Transverse colon (tissue), 4 donors: ENCODE measurements around the gene CARMIL1. TPM values are rescaled to one million over a fixed set of nuclear protein-coding genes. Genes with fewer than 3 reads are reported as not detected.

Experiments used
- DNase-seq: peaks from one replicate; pipeline ENCODE4 v3.0.0-alpha.2; 2019
- H3K27ac ChIP-seq, 4 donors: fragments of 200-600 bp; sonication (generic); 2 replicates each; pipeline ENCODE4 v1.5.1; 2016 to 2018; ENCODE audit warnings: inconsistent platforms in 4 of 4
- H3K27me3 ChIP-seq: fragments of 200-600 bp; sonication (generic); 2 replicates; pipeline ENCODE4 v1.5.1; 2017; ENCODE audit warnings: inconsistent platforms
- H3K36me3 ChIP-seq, 4 donors: fragments of 200-600 bp; sonication (generic); 2 replicates each; pipeline ENCODE4 v1.5.1; 2017 to 2019; ENCODE audit warnings: inconsistent platforms in 4 of 4
- H3K4me1 ChIP-seq, 4 donors: fragments of 200-600 bp; sonication (generic); 2 replicates each; pipeline ENCODE4 v1.5.1; 2017 to 2020; ENCODE audit warnings: inconsistent platforms in 4 of 4
- H3K4me3 ChIP-seq, 4 donors: fragments of 200-600 bp; sonication (generic); 1 replicate in 1 of 4; 2 replicates in 3 of 4; pipeline versions ENCODE4 v1.5.1 to v1.6.1; 2017 to 2019; ENCODE audit warnings: inconsistent platforms in 4 of 4
- H3K9me3 ChIP-seq, 2 donors: fragments of 200-600 bp; sonication (generic); 2 replicates each; pipeline ENCODE4 v1.5.1; 2017 to 2019; ENCODE audit warnings: inconsistent platforms in 2 of 2
- EP300 ChIP-seq: sonication (generic); formaldehyde crosslinking; IDR thresholded peaks from one replicate; pipeline ENCODE4 v1.6.1; 2017; ENCODE audit warnings: antibody characterized with exemption, low read depth
- POLR2A ChIP-seq: fragments of 450-650 bp; IDR thresholded peaks from one replicate; pipeline ENCODE4 v1.6.1; 2016; ENCODE audit warnings: antibody characterized with exemption, mild to moderate bottlenecking, moderate library complexity
- POLR2AphosphoS5 ChIP-seq, 3 donors: sonication (generic); formaldehyde crosslinking; IDR thresholded peaks; one replicate each; pipeline ENCODE4 v1.6.1; 2016; ENCODE audit warnings: antibody characterized with exemption in 3 of 3
- WGBS, 2 donors: methylation state at CpG; one replicate each; pipeline ENCODE4 v1.1.5; 2018; ENCODE audit warnings: low coverage in 1 of 2; 5-methylcytosine and 5-hydroxymethylcytosine counted together
- in situ Hi-C, 4 donors: fragments of 200-750 bp; cut with MboI; loops; one replicate each; pipeline versions ENCODE4 v1.15.0 to v1.15.1; 2017; ENCODE audit warnings: low sequenced_read_pairs in 3 of 4, low pct_ligation_motif_present in 1 of 4, low pct_unique_long_range_greater_than_20kb in 1 of 4
- intact Hi-C: fragments of 100-400 bp; cut with DNase I; formaldehyde crosslinking; loops from one replicate; pipeline ENCODE4 v1.15.1; 2023; ENCODE audit warnings: low total_unique reads
- total RNA-seq, 4 donors: library from RNA; depleted of rRNA; stranded (reverse); fragments of >200 nt; gene quantifications; one replicate each; pipeline ENCODE4 v1.1.0, GENCODE V29; 2016
- TF ChIP-seq, protein P1 (sequence below), 5 experiments: fragments of 200-600 bp in 3 of 5; fragments of 450-650 bp in 2 of 5; sonication (generic) in 3 of 5; IDR thresholded peaks; 1 replicate in 2 of 5; 2 replicates in 3 of 5; pipeline ENCODE4 v1.5.1; 2016 to 2017; ENCODE audit warnings: antibody characterized with exemption in 5 of 5, inconsistent platforms in 3 of 5, mild to moderate bottlenecking in 2 of 5, moderate library complexity in 1 of 5

CARMIL1 gene
- total RNA-seq, 4 donors from 2014 or later: 25.1 to 93.5 (median 61.0) TPM

DNA sequence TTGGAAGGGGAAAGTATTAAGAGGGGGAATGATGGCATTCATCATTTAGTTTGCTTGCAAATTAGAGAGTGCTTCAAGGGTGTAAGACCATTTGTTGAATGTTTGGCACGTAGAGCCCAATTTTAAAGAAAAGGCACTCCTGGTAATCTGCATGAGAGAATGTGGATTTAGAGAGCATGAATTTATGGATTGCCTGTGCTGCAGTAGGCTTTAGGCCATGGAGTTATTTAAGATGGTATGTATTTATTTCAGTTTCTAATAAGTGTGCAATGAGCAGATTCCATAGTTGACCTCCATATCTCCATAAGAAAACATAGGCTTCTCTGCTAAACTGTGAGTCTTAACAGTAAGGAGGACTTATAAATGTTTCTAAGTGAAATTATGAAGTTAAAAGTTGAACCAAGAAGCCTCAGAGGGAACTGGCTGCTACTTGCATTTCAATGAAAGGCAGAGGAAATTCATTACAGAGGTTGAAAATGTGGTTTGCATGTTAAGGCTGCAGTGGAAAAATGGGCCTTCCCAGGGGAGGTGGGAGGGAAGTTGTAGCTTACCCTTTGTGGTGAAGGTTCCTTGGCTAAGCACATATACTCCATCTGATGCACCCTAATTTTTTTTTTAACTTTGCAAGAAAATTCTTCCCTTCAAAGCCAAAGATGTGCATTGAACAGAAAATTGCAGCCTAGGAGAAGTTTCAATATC, 134.2 kb downstream of the CARMIL1 start:
- TF ChIP-seq, protein P1, sequence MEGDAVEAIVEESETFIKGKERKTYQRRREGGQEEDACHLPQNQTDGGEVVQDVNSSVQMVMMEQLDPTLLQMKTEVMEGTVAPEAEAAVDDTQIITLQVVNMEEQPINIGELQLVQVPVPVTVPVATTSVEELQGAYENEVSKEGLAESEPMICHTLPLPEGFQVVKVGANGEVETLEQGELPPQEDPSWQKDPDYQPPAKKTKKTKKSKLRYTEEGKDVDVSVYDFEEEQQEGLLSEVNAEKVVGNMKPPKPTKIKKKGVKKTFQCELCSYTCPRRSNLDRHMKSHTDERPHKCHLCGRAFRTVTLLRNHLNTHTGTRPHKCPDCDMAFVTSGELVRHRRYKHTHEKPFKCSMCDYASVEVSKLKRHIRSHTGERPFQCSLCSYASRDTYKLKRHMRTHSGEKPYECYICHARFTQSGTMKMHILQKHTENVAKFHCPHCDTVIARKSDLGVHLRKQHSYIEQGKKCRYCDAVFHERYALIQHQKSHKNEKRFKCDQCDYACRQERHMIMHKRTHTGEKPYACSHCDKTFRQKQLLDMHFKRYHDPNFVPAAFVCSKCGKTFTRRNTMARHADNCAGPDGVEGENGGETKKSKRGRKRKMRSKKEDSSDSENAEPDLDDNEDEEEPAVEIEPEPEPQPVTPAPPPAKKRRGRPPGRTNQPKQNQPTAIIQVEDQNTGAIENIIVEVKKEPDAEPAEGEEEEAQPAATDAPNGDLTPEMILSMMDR (IDR thresholded peaks at IDR 0.05): no peak
- TF ChIP-seq EP300 (no peak), POLR2AphosphoS5 (IDR thresholded peaks at IDR 0.05) (no peak), POLR2A (no peak)
- Histone ChIP-seq H3K36me3 (no peaks in the 10 kb centered on the region), H3K27me3 (no peaks in the 10 kb centered on the region), H3K27ac (peak overlapping the region in 1 of 4 donors; percentile 45), H3K4me1 (peaks cover 0 to 40% (median 4%) of the 10 kb centered on the region in 4 donors), H3K4me3 (no peak overlapping the region), H3K9me3 (no peaks in the 10 kb centered on the region)
- 63 to 86% methylated on average over 1 of the region's 1 CpG for WGBS, 2 donors
- DNase-seq: no peak
- in situ Hi-C loops (no loop called here), intact Hi-C loops (no loop called here)

GRCh38 chr6:25414168-25414567, 135.0 kb downstream of the CARMIL1 start:
- peaks cover 0 to 40% (median 4%) of the 10 kb centered on the region in 4 donors for H3K4me1 ChIP-seq
- no peaks in the 10 kb centered on the region for H3K36me3 ChIP-seq
- intact Hi-C loops (no loop called here), in situ Hi-C loops (no loop called here)
- no peak overlapping the region for H3K27ac ChIP-seq
- TF ChIP-seq POLR2A: no peak
- TF ChIP-seq POLR2AphosphoS5 (IDR thresholded peaks at IDR 0.05): no peak
- TF ChIP-seq EP300: no peak
- TF ChIP-seq, protein P1 (IDR thresholded peaks at IDR 0.05): no peak
- no peak overlapping the region for H3K4me3 ChIP-seq
- DNase-seq: no peak
- 17 to 43% methylated on average over 1 of the region's 1 CpG for WGBS, 2 donors
- no peaks in the 10 kb centered on the region for H3K27me3 ChIP-seq
- H3K9me3 ChIP-seq: no peaks in the 10 kb centered on the region

DNA sequence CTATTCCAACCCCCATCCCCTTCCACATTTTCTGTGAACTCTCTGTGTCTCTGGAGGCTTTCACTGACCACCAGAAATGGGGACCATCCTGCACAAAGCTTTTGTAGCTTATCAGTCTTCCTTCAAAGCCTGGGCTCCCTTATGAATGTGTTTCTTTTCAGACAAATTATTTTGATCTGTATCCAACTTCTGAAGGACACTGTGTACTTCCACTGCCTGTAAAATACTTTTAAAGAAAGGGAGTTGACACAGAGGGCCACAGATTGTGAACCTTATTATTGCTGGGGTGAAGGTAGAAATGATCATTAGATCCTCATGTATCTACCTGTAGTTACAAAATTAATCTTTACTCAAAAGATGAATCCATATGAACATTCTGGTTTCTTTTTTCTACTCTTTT, 135.6 kb downstream of the CARMIL1 start:
- Histone ChIP-seq H3K36me3 (no peaks in the 10 kb centered on the region), H3K4me3 (no peak overlapping the region), H3K27ac (no peak overlapping the region), H3K27me3 (no peaks in the 10 kb centered on the region), H3K4me1 (peaks cover 0 to 40% (median 4%) of the 10 kb centered on the region in 4 donors), H3K9me3 (no peaks in the 10 kb centered on the region)
- intact Hi-C loops: no loop called here
- no peak for DNase-seq
- TF ChIP-seq POLR2AphosphoS5 (IDR thresholded peaks at IDR 0.05) (no peak), EP300 (no peak)
- TF ChIP-seq, protein P1 (IDR thresholded peaks at IDR 0.05): no peak
- in situ Hi-C loops: no loop called here

GRCh38 chr6:25415274-25415673, 136.1 kb downstream of the CARMIL1 start:
- intact Hi-C loops: no loop called here
- 51% methylated on average over 2 of the region's 2 CpGs for WGBS, 2 donors
- TF ChIP-seq, protein P1 (IDR thresholded peaks at IDR 0.05): no peak

More at GRCh38 chr6:25415274-25415673, 136.1 kb downstream of the CARMIL1 start:
- no peaks in the 10 kb centered on the region for H3K9me3 ChIP-seq
- no peaks in the 10 kb centered on the region for H3K27me3 ChIP-seq
- no peak overlapping the region for H3K4me3 ChIP-seq
- DNase-seq: no peak
- no peak overlapping the region for H3K27ac ChIP-seq
- H3K4me1 ChIP-seq: peaks cover 0 to 35% (median 3%) of the 10 kb centered on the region in 4 donors
- H3K36me3 ChIP-seq: no peaks in the 10 kb centered on the region
- in situ Hi-C loops: no loop called here
